ENCODE data around the gene ADGRD1.
"Not testable (repeated sequence)": the region's sequence is repeated elsewhere in the genome, so short reads cannot be mapped to it uniquely, and the experiment has no call there.

ADGRD1 gene

GRCh38 chr12:131060011-131060703, 106.5 kb downstream of the ADGRD1 start:
- DNase-seq = no peak

- DNase-seq = no peak
Measured at GRCh38 chr12:131061041-131061806, 107.5 kb downstream of the ADGRD1 start.

GRCh38 chr12:131063413-131063812, 109.7 kb downstream of the ADGRD1 start:
- no peak for DNase-seq

- DNase-seq = no peak
Measured at GRCh38 chr12:131063960-131064359, 110.3 kb downstream of the ADGRD1 start.

- DNase-seq = no peak
Measured at GRCh38 chr12:131065279-131065678, 111.6 kb downstream of the ADGRD1 start.

- no peak for DNase-seq
Measured at GRCh38 chr12:131065801-131066200, 112.1 kb downstream of the ADGRD1 start.

- DNase-seq = no peak
Measured at GRCh38 chr12:131066207-131066885, 112.6 kb downstream of the ADGRD1 start.

- DNase-seq = no peak
Measured at GRCh38 chr12:131066886-131067490, 113.3 kb downstream of the ADGRD1 start.

- DNase-seq = no peak
Measured at GRCh38 chr12:131067981-131068851, 114.5 kb downstream of the ADGRD1 start.

GRCh38 chr12:131068926-131069720, 115.4 kb downstream of the ADGRD1 start:
- DNase-seq = not testable (repeated sequence)

- not testable (repeated sequence) for DNase-seq
Measured at GRCh38 chr12:131070136-131070535, 116.4 kb downstream of the ADGRD1 start.

GRCh38 chr12:131070668-131071067, 117.0 kb downstream of the ADGRD1 start:
- DNase-seq = not testable (repeated sequence)

- not testable (repeated sequence) for DNase-seq
Measured at GRCh38 chr12:131071234-131071820, 117.6 kb downstream of the ADGRD1 start.

GRCh38 chr12:131071950-131072349, 118.2 kb downstream of the ADGRD1 start:
- DNase-seq = not testable (repeated sequence)

- no peak for DNase-seq
Measured at GRCh38 chr12:131072451-131073230, 118.9 kb downstream of the ADGRD1 start.

- no peak for DNase-seq
Measured at GRCh38 chr12:131074221-131075083, 120.7 kb downstream of the ADGRD1 start.

- no peak for DNase-seq
Measured at GRCh38 chr12:131075194-131075593, 121.5 kb downstream of the ADGRD1 start.

- DNase-seq = no peak
Measured at GRCh38 chr12:131075611-131076010, 121.9 kb downstream of the ADGRD1 start.

GRCh38 chr12:131076296-131076695, 122.6 kb downstream of the ADGRD1 start:
- DNase-seq = no peak

Measured in HCEC 1CT (cell line).